ENCODE data around the gene AASDH. TPM values are rescaled to one million over a fixed set of nuclear protein-coding genes. Genes with fewer than 3 reads are reported as not detected.

Gene AASDH, protein sequence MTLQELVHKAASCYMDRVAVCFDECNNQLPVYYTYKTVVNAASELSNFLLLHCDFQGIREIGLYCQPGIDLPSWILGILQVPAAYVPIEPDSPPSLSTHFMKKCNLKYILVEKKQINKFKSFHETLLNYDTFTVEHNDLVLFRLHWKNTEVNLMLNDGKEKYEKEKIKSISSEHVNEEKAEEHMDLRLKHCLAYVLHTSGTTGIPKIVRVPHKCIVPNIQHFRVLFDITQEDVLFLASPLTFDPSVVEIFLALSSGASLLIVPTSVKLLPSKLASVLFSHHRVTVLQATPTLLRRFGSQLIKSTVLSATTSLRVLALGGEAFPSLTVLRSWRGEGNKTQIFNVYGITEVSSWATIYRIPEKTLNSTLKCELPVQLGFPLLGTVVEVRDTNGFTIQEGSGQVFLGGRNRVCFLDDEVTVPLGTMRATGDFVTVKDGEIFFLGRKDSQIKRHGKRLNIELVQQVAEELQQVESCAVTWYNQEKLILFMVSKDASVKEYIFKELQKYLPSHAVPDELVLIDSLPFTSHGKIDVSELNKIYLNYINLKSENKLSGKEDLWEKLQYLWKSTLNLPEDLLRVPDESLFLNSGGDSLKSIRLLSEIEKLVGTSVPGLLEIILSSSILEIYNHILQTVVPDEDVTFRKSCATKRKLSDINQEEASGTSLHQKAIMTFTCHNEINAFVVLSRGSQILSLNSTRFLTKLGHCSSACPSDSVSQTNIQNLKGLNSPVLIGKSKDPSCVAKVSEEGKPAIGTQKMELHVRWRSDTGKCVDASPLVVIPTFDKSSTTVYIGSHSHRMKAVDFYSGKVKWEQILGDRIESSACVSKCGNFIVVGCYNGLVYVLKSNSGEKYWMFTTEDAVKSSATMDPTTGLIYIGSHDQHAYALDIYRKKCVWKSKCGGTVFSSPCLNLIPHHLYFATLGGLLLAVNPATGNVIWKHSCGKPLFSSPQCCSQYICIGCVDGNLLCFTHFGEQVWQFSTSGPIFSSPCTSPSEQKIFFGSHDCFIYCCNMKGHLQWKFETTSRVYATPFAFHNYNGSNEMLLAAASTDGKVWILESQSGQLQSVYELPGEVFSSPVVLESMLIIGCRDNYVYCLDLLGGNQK
- 12.6 and 16.8 TPM in 2 replicates for total RNA-seq (2016; rRNA removed; fragmentation: Illumina TruSeq; extraction: Trizol)
- total RNA-seq (2016; cell fraction: cytosol; rRNA removed; fragmentation: Illumina TruSeq; extraction: Trizol; ENCODE audit: low read depth): 3.0 and 5.9 TPM in 2 replicates
- 12.0 and 16.5 TPM in 2 replicates for total RNA-seq (2016; cell fraction: insoluble cytoplasmic fraction; rRNA removed; fragmentation: Illumina TruSeq; extraction: Trizol)
- total RNA-seq (2016; cell fraction: membrane; rRNA removed; fragmentation: Illumina TruSeq; extraction: Trizol): 4.5 and 5.5 TPM in 2 replicates
- total RNA-seq (2016; cell fraction: nucleus; rRNA removed; fragmentation: Illumina TruSeq; extraction: Trizol): 15.5 and 16.0 TPM in 2 replicates
- 7.8 and 14.1 TPM in 2 replicates for polyA plus RNA-seq (2011; rRNA removed)
- 2.9 and 4.6 TPM in 2 replicates for polyA plus RNA-seq (2011; cell fraction: cytosol; rRNA removed)
- polyA plus RNA-seq (2011; cell fraction: nucleus; rRNA removed): 9.1 and 12.4 TPM in 2 replicates
- 5.0 and 6.6 TPM in 2 replicates for polyA plus RNA-seq (2012)
- 0.38 and 0.55 TPM in 2 replicates for polyA plus RNA-seq (2016; cell fraction: cytosol; fragmentation: Illumina TruSeq; extraction: Trizol; ENCODE audit: low read depth)
- 7.9 and 9.8 TPM in 2 replicates for polyA plus RNA-seq (2016; cell fraction: insoluble cytoplasmic fraction; fragmentation: Illumina TruSeq; extraction: Trizol; ENCODE audit: low read depth)
- 1.1 and 1.3 TPM in 2 replicates for polyA plus RNA-seq (2016; cell fraction: membrane; fragmentation: Illumina TruSeq; extraction: Trizol; ENCODE audit: low read depth)
- 11.8 and 13.3 TPM in 2 replicates for polyA plus RNA-seq (2016; cell fraction: nucleus; fragmentation: Illumina TruSeq; extraction: Trizol; ENCODE audit: insufficient read depth, low read depth)
- 5.4 and 6.8 TPM in 2 replicates for polyA minus RNA-seq (2011; rRNA and poly(A)+ RNA removed; ENCODE audit: low replicate concordance)
- polyA minus RNA-seq (2011; cell fraction: cytosol; rRNA and poly(A)+ RNA removed): 4.6 and 5.3 TPM in 2 replicates
- polyA minus RNA-seq (2011; cell fraction: nucleus; rRNA and poly(A)+ RNA removed): 38.4 and 47.6 TPM in 2 replicates
- percentile 62 among the genes with signal in this experiment for Bru-seq, nascent RNA
- percentile 72 among the genes with signal in this experiment for BruChase-seq, experiment 1, labeled RNA remaining after a 6-hour chase
- percentile 70 among the genes with signal in this experiment for BruChase-seq, experiment 2, labeled RNA remaining after a 2-hour chase
- long read RNA-seq, experiment 1, partial matches to known transcripts: 5 of 7 reads
- long read RNA-seq, experiment 1, other reads (novel, unspliced or antisense): 1 of 7 reads
- long read RNA-seq, experiment 2, partial matches to known transcripts: 3 of 11 reads
- long read RNA-seq, experiment 2, other reads (novel, unspliced or antisense): 5 of 11 reads

DNA sequence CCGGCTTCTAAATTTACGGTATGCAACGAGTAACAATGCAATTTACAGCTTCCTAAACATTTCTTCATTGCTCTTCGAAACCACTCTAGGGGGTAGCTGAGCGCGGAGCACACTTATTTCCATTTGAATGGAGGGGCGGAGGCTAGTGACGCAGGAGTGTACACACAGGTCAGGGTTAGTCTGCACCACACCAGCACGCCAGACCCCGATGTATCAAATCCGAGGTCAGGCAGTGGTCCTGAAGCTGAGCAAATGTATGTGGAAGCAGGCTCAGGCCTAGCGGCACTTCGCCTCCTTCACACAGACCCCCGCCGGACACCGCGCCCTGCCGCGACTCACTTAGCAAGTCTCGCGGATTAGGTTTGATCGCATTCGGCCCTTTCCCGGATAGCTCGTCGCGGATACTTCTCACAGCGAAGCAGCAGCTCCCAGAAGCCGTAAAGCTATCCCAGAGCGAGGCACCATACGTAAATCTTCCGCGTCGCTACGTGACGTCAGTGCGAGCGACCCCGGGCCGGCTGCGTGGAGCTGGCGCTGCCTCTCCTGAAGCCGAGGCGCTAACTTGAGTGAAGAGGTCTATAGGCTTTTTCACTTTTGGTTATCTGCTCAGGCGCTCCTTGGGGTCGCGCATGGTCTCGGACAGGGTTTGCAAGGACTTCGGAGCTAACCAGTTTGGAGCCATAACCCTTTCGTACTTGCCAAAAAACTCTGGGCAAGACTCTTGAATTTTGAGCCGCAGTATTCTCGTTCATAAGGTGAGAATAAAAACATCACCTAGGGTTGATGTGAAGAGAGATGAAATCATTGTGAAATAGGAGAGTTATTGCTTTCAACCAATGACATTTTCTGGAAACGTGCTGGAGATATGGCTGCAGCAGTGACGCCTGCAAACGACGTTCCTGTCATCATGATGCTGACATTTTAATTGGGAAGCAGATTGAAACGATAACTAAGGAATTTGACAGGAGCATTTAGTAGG, at the start of gene AASDH:
Gene AASDH, minus strand, starts transcription at position 469 of the 979 bp plus-strand sequence. CDS start 3,192 bp downstream, outside the sequence.
- H3K9me3 ChIP-seq (ENCODE audit: low read length): no peaks in the 10 kb centered on the region
- WGBS (ENCODE audit: low lambda C conversion rate): under 1% methylated on average over 26 of the region's 57 CpGs
- in situ Hi-C loops (cut with HindIII; ENCODE audit: extremely low pct_ligation_motif_present, low pct_unique_long_range_greater_than_20kb) (no loop called here), intact Hi-C loops (cut with micrococcal nuclease; ENCODE audit: unreplicated experiment) (loop anchor here (1.0 to 5.0 kb wide), 3 partner anchors 48 to 440 kb away; partner anchors contain the start of genes CEP135 and PPAT)
- FAIRE-seq (peak; percentile 50), ATAC-seq (peak; percentile 92), DNase-seq (ENCODE audit: low spot score) (peak; percentile 88)
- CTCF ChIA-PET (ENCODE audit: low intra/inter-chr PET ratio, low total read pairs): no interaction called here
- peak within 1 kb of the TSS; percentile 77 for H3K4me2 ChIP-seq (ENCODE audit: low read depth, low read length)
- H3K27me3 ChIP-seq (ENCODE audit: control insufficient read depth in 1 of 2, insufficient read depth in 2 of 2, low read length in 2 of 2): no peaks in the 10 kb centered on the region; a peak in 1 of 5 replicates
- H3K36me3 ChIP-seq (replicated peaks in 1 of 2; ENCODE audit: control insufficient read depth in 1 of 2, insufficient read depth in 2 of 2, low read length in 2 of 2): 0 out of 5 replicates have a peak, but pooled peaks cover 0 to under 1% of the 10 kb centered on the region in 2 experiments
- H4K20me1 ChIP-seq (ENCODE audit: insufficient read depth, low read length): no peaks in the 10 kb centered on the region
- peaks cover 28% of the 10 kb centered on the region for H3K4me1 ChIP-seq (ENCODE audit: insufficient read depth, low read length)
- peak within 1 kb of the TSS; percentile 97 for H3K27ac ChIP-seq (ENCODE audit: extremely low read length, insufficient read depth, low read length)
- H3K4me3 ChIP-seq (replicated peaks in 1 of 3; ENCODE audit: insufficient read depth in 1 of 3, low read depth in 2 of 3, low read length in 3 of 3): peak within 1 kb of the TSS; percentile 71 to 87 (median 85)
- POLR2A ChIA-PET: interaction anchor here (0.6 to 2.4 kb wide), 19 partner anchors 8 to 841 kb away, joined by 3 to 67 read pairs (median 4); partner anchors contain the start of genes CEP135, NOA1, PAICS and POLR2B
- H3K9ac ChIP-seq (ENCODE audit: insufficient read depth, low read depth, low read length): peak within 1 kb of the TSS; percentile 94
- H2AFZ ChIP-seq (ENCODE audit: low read length): peak within 1 kb of the TSS; percentile 56
- peaks cover 25% of the 10 kb centered on the region for H3K79me2 ChIP-seq (ENCODE audit: insufficient read depth, low read length)
- TSS peak; percentile 82 for BruUV-seq (replicated peaks)
- TF ChIP-seq, protein P1, sequence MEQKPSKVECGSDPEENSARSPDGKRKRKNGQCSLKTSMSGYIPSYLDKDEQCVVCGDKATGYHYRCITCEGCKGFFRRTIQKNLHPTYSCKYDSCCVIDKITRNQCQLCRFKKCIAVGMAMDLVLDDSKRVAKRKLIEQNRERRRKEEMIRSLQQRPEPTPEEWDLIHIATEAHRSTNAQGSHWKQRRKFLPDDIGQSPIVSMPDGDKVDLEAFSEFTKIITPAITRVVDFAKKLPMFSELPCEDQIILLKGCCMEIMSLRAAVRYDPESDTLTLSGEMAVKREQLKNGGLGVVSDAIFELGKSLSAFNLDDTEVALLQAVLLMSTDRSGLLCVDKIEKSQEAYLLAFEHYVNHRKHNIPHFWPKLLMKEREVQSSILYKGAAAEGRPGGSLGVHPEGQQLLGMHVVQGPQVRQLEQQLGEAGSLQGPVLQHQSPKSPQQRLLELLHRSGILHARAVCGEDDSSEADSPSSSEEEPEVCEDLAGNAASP (CRISPR knock-in tag; IDR thresholded peaks at IDR 0.05; ENCODE audit: borderline replicate concordance): peak; percentile 67; the same call in 1 of the 2 replicates
- TF ChIP-seq MZF1 (CRISPR knock-in tag; IDR thresholded peaks at IDR 0.05; ENCODE audit: borderline replicate concordance) (no peak), MATR3 (CRISPR knock-in tag; IDR thresholded peaks at IDR 0.05) (no peak), MED8 (CRISPR knock-in tag; IDR thresholded peaks at IDR 0.05; ENCODE audit: insufficient replicate concordance) (no peak), ZNF121 (CRISPR knock-in tag; IDR thresholded peaks at IDR 0.05) (peak; percentile 55; the same call in 1 of the 2 replicates), IKZF1 (IDR thresholded peaks at IDR 0.05) (no peak), GATAD2A (CRISPR knock-in tag; IDR thresholded peaks at IDR 0.05) (no peak; the same call in 1 of the 2 replicates), KAT2B (IDR thresholded peaks at IDR 0.05; ENCODE audit: borderline replicate concordance, low read depth, low read length) (no peak), ZFP62 (CRISPR knock-in tag; IDR thresholded peaks at IDR 0.05) (peak; percentile 66; the same call in 1 of the 2 replicates)
- TF ChIP-seq, protein P2, sequence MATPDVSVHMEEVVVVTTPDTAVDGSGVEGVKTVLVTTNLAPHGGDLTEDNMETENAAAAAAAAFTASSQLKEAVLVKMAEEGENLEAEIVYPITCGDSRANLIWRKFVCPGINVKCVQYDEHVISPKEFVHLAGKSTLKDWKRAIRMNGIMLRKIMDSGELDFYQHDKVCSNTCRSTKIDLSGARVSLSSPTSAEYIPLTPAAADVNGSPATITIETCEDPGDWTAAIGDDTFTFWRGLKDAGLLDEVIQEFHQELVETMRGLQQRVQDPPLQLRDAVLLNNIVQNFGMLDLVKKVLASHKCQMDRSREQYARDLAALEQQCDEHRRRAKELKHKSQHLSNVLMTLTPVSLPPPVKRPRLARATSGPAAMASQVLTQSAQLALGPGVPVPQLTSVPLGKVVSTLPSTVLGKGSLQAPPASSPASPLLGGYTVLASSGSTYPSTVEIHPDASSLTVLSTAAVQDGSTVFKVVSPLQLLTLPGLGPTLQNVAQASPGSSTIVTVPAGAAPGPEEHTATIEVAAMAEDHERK (CRISPR knock-in tag; IDR thresholded peaks at IDR 0.05; ENCODE audit: low read depth): 0 out of 2 replicates have a peak, but pooled peaks have one; percentile 34

Data from HepG2 (cell line).